ENCODE measurements around the gene FANCE. TPM values are rescaled to one million over a fixed set of nuclear protein-coding genes. Genes with fewer than 3 reads are reported as not detected.
A peak's percentile ranks its signal among the peaks of the same experiment; 100 is the strongest.

Gene FANCE
- polyA plus RNA-seq, 4 donors = 1.6 to 10.3 (median 3.1) TPM

- FAIRE-seq = no peak
- Histone ChIP-seq H3K36me3 (ENCODE audit: control insufficient read depth in 3 of 3, insufficient read depth in 2 of 3, low read depth in 1 of 3, low read length in 3 of 3) (peaks cover 0 to 56% (median 6%) of the 10 kb centered on the region in 3 donors), H3K4me3 (ENCODE audit: low read depth in 1 of 3, low read length in 3 of 3) (no peak overlapping the region), H3K27me3 (ENCODE audit: control insufficient read depth in 3 of 3, insufficient read depth in 3 of 3, low read length in 3 of 3) (no peaks in the 10 kb centered on the region), H3K27ac (ENCODE audit: low read depth in 1 of 3, low read length in 2 of 3) (peak overlapping the region; percentile 34 to 78 (median 60)), H3K4me1 (ENCODE audit: control insufficient read depth in 3 of 3, insufficient read depth in 2 of 3, low read depth in 1 of 3, low read length in 2 of 3) (peaks cover 4 to 73% (median 20%) of the 10 kb centered on the region in 3 donors), H3K9me3 (ENCODE audit: control insufficient read depth in 2 of 2, insufficient read depth in 1 of 2, low read depth in 1 of 2, low read length in 1 of 2) (no peaks in the 10 kb centered on the region)
- WGBS, 3 donors = 24 to 33% (median 27%) methylated on average over 9 of the region's 9 CpGs
- DNase-seq = peak; percentile 51 to 68
Observed at GRCh38 chr6:35487658-35488516, 35.7 kb downstream of the FANCE start.

- Histone ChIP-seq H3K36me3 (ENCODE audit: control insufficient read depth in 3 of 3, insufficient read depth in 2 of 3, low read depth in 1 of 3, low read length in 3 of 3) (peaks cover 0 to 54% (median 4%) of the 10 kb centered on the region in 3 donors), H3K27me3 (ENCODE audit: control insufficient read depth in 3 of 3, insufficient read depth in 3 of 3, low read length in 3 of 3) (no peaks in the 10 kb centered on the region), H3K4me1 (ENCODE audit: control insufficient read depth in 3 of 3, insufficient read depth in 2 of 3, low read depth in 1 of 3, low read length in 2 of 3) (peaks cover 4 to 78% (median 20%) of the 10 kb centered on the region in 3 donors), H3K4me3 (ENCODE audit: low read depth in 1 of 3, low read length in 3 of 3) (no peak overlapping the region), H3K27ac (ENCODE audit: low read depth in 1 of 3, low read length in 2 of 3) (peak overlapping the region; percentile 34 to 78 (median 60)), H3K9me3 (ENCODE audit: control insufficient read depth in 2 of 2, insufficient read depth in 1 of 2, low read depth in 1 of 2, low read length in 1 of 2) (no peaks in the 10 kb centered on the region)
- DNase-seq = no peak
- no peak for FAIRE-seq
- 72 to 74% (median 73%) methylated on average over 9 of the region's 9 CpGs for WGBS, 3 donors
Observed at GRCh38 chr6:35488517-35488862, 36.4 kb downstream of the FANCE start.

- H3K27me3 ChIP-seq (ENCODE audit: control insufficient read depth in 3 of 3, insufficient read depth in 3 of 3, low read length in 3 of 3) = no peaks in the 10 kb centered on the region
- no peak for DNase-seq
- peaks cover 4 to 84% (median 20%) of the 10 kb centered on the region in 3 donors for H3K4me1 ChIP-seq (ENCODE audit: control insufficient read depth in 3 of 3, insufficient read depth in 2 of 3, low read depth in 1 of 3, low read length in 2 of 3)
- no peaks in the 10 kb centered on the region for H3K9me3 ChIP-seq (ENCODE audit: control insufficient read depth in 2 of 2, insufficient read depth in 1 of 2, low read depth in 1 of 2, low read length in 1 of 2)
- peak overlapping the region in 2 of 3 donors; percentile 57 to 68 for H3K27ac ChIP-seq (ENCODE audit: low read depth in 1 of 3, low read length in 2 of 3)
- H3K36me3 ChIP-seq (ENCODE audit: control insufficient read depth in 3 of 3, insufficient read depth in 2 of 3, low read depth in 1 of 3, low read length in 3 of 3) = peaks cover 0 to 54% (median 3%) of the 10 kb centered on the region in 3 donors
- no peak for FAIRE-seq
- H3K4me3 ChIP-seq (ENCODE audit: low read depth in 1 of 3, low read length in 3 of 3) = no peak overlapping the region
- 74 to 86% (median 82%) methylated on average over 1 of the region's 1 CpG for WGBS, 3 donors
Observed at GRCh38 chr6:35489066-35489465, 36.9 kb downstream of the FANCE start.

- no peaks in the 10 kb centered on the region for H3K27me3 ChIP-seq (ENCODE audit: control insufficient read depth in 3 of 3, insufficient read depth in 3 of 3, low read length in 3 of 3)
Observed at GRCh38 chr6:35489995-35490791, 38.1 kb downstream of the FANCE start.

GRCh38 chr6:35490821-35491557 lies 38.9 kb downstream of the FANCE start:
- peaks cover 4 to 89% (median 16%) of the 10 kb centered on the region in 3 donors for H3K4me1 ChIP-seq (ENCODE audit: control insufficient read depth in 3 of 3, insufficient read depth in 2 of 3, low read depth in 1 of 3, low read length in 2 of 3)
- H3K9me3 ChIP-seq (ENCODE audit: control insufficient read depth in 2 of 2, insufficient read depth in 1 of 2, low read depth in 1 of 2, low read length in 1 of 2) = no peaks in the 10 kb centered on the region
- no peaks in the 10 kb centered on the region for H3K27me3 ChIP-seq (ENCODE audit: control insufficient read depth in 3 of 3, insufficient read depth in 3 of 3, low read length in 3 of 3)
- H3K27ac ChIP-seq (ENCODE audit: low read depth in 1 of 3, low read length in 2 of 3) = peak overlapping the region in 2 of 3 donors; percentile 35 to 73
- no peak for FAIRE-seq
- 58 to 75% (median 67%) methylated on average over 8 of the region's 8 CpGs for WGBS, 3 donors
- DNase-seq = no peak
- H3K4me3 ChIP-seq (ENCODE audit: low read depth in 1 of 3, low read length in 3 of 3) = peak overlapping the region in 1 of 3 donors; percentile 16
- peaks cover 0 to 51% (median 0%) of the 10 kb centered on the region in 3 donors for H3K36me3 ChIP-seq (ENCODE audit: control insufficient read depth in 3 of 3, insufficient read depth in 2 of 3, low read depth in 1 of 3, low read length in 3 of 3)

More at GRCh38 chr6:35489995-35490791, 38.1 kb downstream of the FANCE start:
- FAIRE-seq = no peak
- H3K27ac ChIP-seq (ENCODE audit: low read depth in 1 of 3, low read length in 2 of 3) = peak overlapping the region in 2 of 3 donors; percentile 73 to 82
- peak overlapping the region in 1 of 3 donors; percentile 16 for H3K4me3 ChIP-seq (ENCODE audit: low read depth in 1 of 3, low read length in 3 of 3)
- peak in 1 of 2 donors; percentile 59 for DNase-seq
- H3K36me3 ChIP-seq (ENCODE audit: control insufficient read depth in 3 of 3, insufficient read depth in 2 of 3, low read depth in 1 of 3, low read length in 3 of 3) = peaks cover 0 to 54% (median 0%) of the 10 kb centered on the region in 3 donors
- no peaks in the 10 kb centered on the region for H3K9me3 ChIP-seq (ENCODE audit: control insufficient read depth in 2 of 2, insufficient read depth in 1 of 2, low read depth in 1 of 2, low read length in 1 of 2)
- peaks cover 7 to 90% (median 20%) of the 10 kb centered on the region in 3 donors for H3K4me1 ChIP-seq (ENCODE audit: control insufficient read depth in 3 of 3, insufficient read depth in 2 of 3, low read depth in 1 of 3, low read length in 2 of 3)
- 40 to 65% (median 56%) methylated on average over 24 to 28 of the region's 28 CpGs for WGBS, 3 donors

- FAIRE-seq = no peak
- no peak for DNase-seq
- Histone ChIP-seq H3K9me3 (ENCODE audit: control insufficient read depth in 2 of 2, insufficient read depth in 1 of 2, low read depth in 1 of 2, low read length in 1 of 2) (no peaks in the 10 kb centered on the region), H3K4me1 (ENCODE audit: control insufficient read depth in 3 of 3, insufficient read depth in 2 of 3, low read depth in 1 of 3, low read length in 2 of 3) (peaks cover 3 to 81% (median 13%) of the 10 kb centered on the region in 3 donors), H3K27ac (ENCODE audit: low read depth in 1 of 3, low read length in 2 of 3) (peak overlapping the region; percentile 22 to 73 (median 54)), H3K27me3 (ENCODE audit: control insufficient read depth in 3 of 3, insufficient read depth in 3 of 3, low read length in 3 of 3) (no peaks in the 10 kb centered on the region), H3K36me3 (ENCODE audit: control insufficient read depth in 3 of 3, insufficient read depth in 2 of 3, low read depth in 1 of 3, low read length in 3 of 3) (peaks cover 0 to 45% (median 0%) of the 10 kb centered on the region in 3 donors), H3K4me3 (ENCODE audit: low read depth in 1 of 3, low read length in 3 of 3) (no peak overlapping the region)
- 46 to 67% (median 54%) methylated on average over 5 of the region's 5 CpGs for WGBS, 3 donors
Observed at GRCh38 chr6:35491558-35492257, 39.6 kb downstream of the FANCE start.

GRCh38 chr6:35492258-35492973 lies 40.3 kb downstream of the FANCE start:
- Histone ChIP-seq H3K27ac (ENCODE audit: low read depth in 1 of 3, low read length in 2 of 3) (peak overlapping the region in 2 of 3 donors; percentile 54 to 73), H3K36me3 (ENCODE audit: control insufficient read depth in 3 of 3, insufficient read depth in 2 of 3, low read depth in 1 of 3, low read length in 3 of 3) (peaks cover 0 to 45% (median 0%) of the 10 kb centered on the region in 3 donors), H3K27me3 (ENCODE audit: control insufficient read depth in 3 of 3, insufficient read depth in 3 of 3, low read length in 3 of 3) (no peaks in the 10 kb centered on the region), H3K4me3 (ENCODE audit: low read depth in 1 of 3, low read length in 3 of 3) (no peak overlapping the region), H3K4me1 (ENCODE audit: control insufficient read depth in 3 of 3, insufficient read depth in 2 of 3, low read depth in 1 of 3, low read length in 2 of 3) (peaks cover 3 to 76% (median 13%) of the 10 kb centered on the region in 3 donors), H3K9me3 (ENCODE audit: control insufficient read depth in 2 of 2, insufficient read depth in 1 of 2, low read depth in 1 of 2, low read length in 1 of 2) (no peaks in the 10 kb centered on the region)
- no peak for DNase-seq
- 42 to 68% (median 53%) methylated on average over 7 of the region's 7 CpGs for WGBS, 3 donors
- no peak for FAIRE-seq
